CD14-positive monocyte (primary cell): ENCODE data around the gene CD1D. TPM values are rescaled to one million over a fixed set of nuclear protein-coding genes. Genes with fewer than 3 reads are reported as not detected.
A peak's percentile ranks its signal among the peaks of the same experiment; 100 is the strongest.

ENCODE experiments used
- DNase-seq, 3 donors: peaks; one replicate each; pipeline ENCODE4 v3.0.0-alpha.2; 2011 to 2022
- H2AFZ ChIP-seq: 2 replicates; pipeline ENCODE4 v1.6.0; 2012; ENCODE audit warnings: mild to moderate bottlenecking, low read depth, low read length, inconsistent platforms; ENCODE audit not compliant: insufficient read depth, poor library complexity, severe bottlenecking
- H3K27ac ChIP-seq, 2 donors: 1 replicate in 1 of 2; 2 replicates in 1 of 2; pipeline ENCODE4 v1.5.1; 2012 to 2013; ENCODE audit warnings: low read length in 2 of 2, control low read depth in 1 of 2, inconsistent platforms in 1 of 2, low read depth in 1 of 2, mild to moderate bottlenecking in 1 of 2
- H3K27me3 ChIP-seq, 2 donors: one replicate each; pipeline versions ENCODE4 v1.6.0 to v1.6.1; 2011 to 2013; ENCODE audit warnings: low read length in 2 of 2; ENCODE audit not compliant: control insufficient read depth in 2 of 2, insufficient read depth in 2 of 2
- H3K36me3 ChIP-seq, 2 donors: replicated peaks in 1 of 2; 1 replicate in 1 of 2; 2 replicates in 1 of 2; pipeline versions ENCODE4 v1.5.1 to v1.6.1; 2012 to 2013; ENCODE audit warnings: low read length in 2 of 2, control low read depth in 1 of 2, inconsistent platforms in 1 of 2, mild to moderate bottlenecking in 1 of 2; ENCODE audit not compliant: insufficient read depth in 2 of 2, control insufficient read depth in 1 of 2
- H3K4me1 ChIP-seq, 2 donors: 1 replicate in 1 of 2; 2 replicates in 1 of 2; pipeline versions ENCODE4 v1.5.1 to v1.6.1; 2012 to 2013; ENCODE audit warnings: low read length in 2 of 2, control low read depth in 1 of 2, inconsistent platforms in 1 of 2, mild to moderate bottlenecking in 1 of 2, moderate library complexity in 1 of 2; ENCODE audit not compliant: insufficient read depth in 2 of 2, control insufficient read depth in 1 of 2
- H3K4me2 ChIP-seq: replicated peaks from 2 replicates; pipeline ENCODE3; 2012; ENCODE audit warnings: low read length, moderate library complexity, mild to moderate bottlenecking; ENCODE audit not compliant: poor library complexity, severe bottlenecking; ENCODE audit errors: extremely low read depth
- H3K4me3 ChIP-seq, 3 experiments: fragments of 200-600 bp in 1 of 3; sonication (generic) in 1 of 3; replicated peaks in 1 of 3; 1 replicate in 2 of 3; 2 replicates in 1 of 3; pipeline ENCODE4 v1.5.1; 2011 to 2013; ENCODE audit warnings: low read length in 3 of 3, mild to moderate bottlenecking in 3 of 3, control low read depth in 2 of 3, low read depth in 2 of 3, inconsistent platforms in 1 of 3, moderate library complexity in 1 of 3
- H3K79me2 ChIP-seq: 2 replicates; pipeline ENCODE4 v1.6.0; 2012; ENCODE audit warnings: mild to moderate bottlenecking, control low read depth, inconsistent platforms, low read length, moderate library complexity; ENCODE audit not compliant: insufficient read depth
- H3K9ac ChIP-seq: 2 replicates; pipeline ENCODE4 v1.6.0; 2017; ENCODE audit warnings: low read length, mild to moderate bottlenecking; ENCODE audit not compliant: insufficient read depth, poor library complexity, severe bottlenecking
- H3K9me3 ChIP-seq, 2 donors: replicated peaks in 1 of 2; 1 replicate in 1 of 2; 2 replicates in 1 of 2; pipeline versions ENCODE4 v1.5.1 to v1.6.1; 2012 to 2013; ENCODE audit warnings: low read length in 2 of 2, control low read depth in 1 of 2; ENCODE audit not compliant: control insufficient read depth in 1 of 2, insufficient read depth in 1 of 2
- H4K20me1 ChIP-seq: 2 replicates; pipeline ENCODE4 v1.6.0; 2012; ENCODE audit warnings: mild to moderate bottlenecking, low read length, control low read depth, moderate library complexity; ENCODE audit not compliant: insufficient read depth
- H3K27ac Mint-ChIP-seq, 7 donors: one replicate each; pipeline ENCODE4 v1.8.0; 2020; ENCODE audit warnings: mild to moderate bottlenecking in 7 of 7, mixed read lengths in 7 of 7, moderate library complexity in 6 of 7, inconsistent platforms in 2 of 7
- H3K27me3 Mint-ChIP-seq, 3 donors: one replicate each; pipeline ENCODE4 v1.8.0; 2021 to 2022; ENCODE audit warnings: low read depth in 3 of 3, mild to moderate bottlenecking in 3 of 3, mixed read lengths in 3 of 3, moderate library complexity in 3 of 3, inconsistent platforms in 1 of 3
- H3K36me3 Mint-ChIP-seq, 2 donors: one replicate each; pipeline ENCODE4 v1.8.0; 2020; ENCODE audit warnings: mixed read lengths in 2 of 2, inconsistent platforms in 1 of 2, mild to moderate bottlenecking in 1 of 2
- H3K4me1 Mint-ChIP-seq: one replicate; pipeline ENCODE4 v1.8.0; 2020; ENCODE audit warnings: mild to moderate bottlenecking, mixed read lengths
- H3K4me3 Mint-ChIP-seq, 2 donors: one replicate each; pipeline ENCODE4 v1.8.0; 2020; ENCODE audit warnings: mild to moderate bottlenecking in 2 of 2, mixed read lengths in 2 of 2, moderate library complexity in 1 of 2
- H3K9me3 Mint-ChIP-seq, 7 donors: one replicate each; pipeline ENCODE4 v1.8.0; 2020 to 2022; ENCODE audit warnings: mixed read lengths in 7 of 7, mild to moderate bottlenecking in 6 of 7, moderate library complexity in 6 of 7, inconsistent platforms in 2 of 7
- WGBS: methylation state at CpG from one replicate; pipeline ENCODE4 v1.1.5; 2013; ENCODE audit warnings: missing lambda C conversion rate; ENCODE audit not compliant: insufficient coverage; 5-methylcytosine and 5-hydroxymethylcytosine counted together
- intact Hi-C, 2 donors: fragments of 100-400 bp; cut with micrococcal nuclease; formaldehyde crosslinking; loops; one replicate each; pipeline versions ENCODE4 v1.15.0 to v1.15.1; 2023
- polyA plus RNA-seq, 3 donors: library from polyadenylated mRNA; depleted of rRNA in 1 of 3; unstranded in 2 of 3; stranded (reverse) in 1 of 3; fragments of 300-500 nt in 2 of 3; fragments of >200 nt in 1 of 3; fragmentation: Illumina TruSeq in 2 of 3; gene quantifications; 1 replicate in 2 of 3; 2 replicates in 1 of 3; pipeline ENCODE4 v1.2.3, GENCODE V29; 2012 to 2021
- TF ChIP-seq, protein P1 (sequence below): fragments of 200-600 bp; IDR thresholded peaks from one replicate; pipeline ENCODE4 v1.8.0; 2022; ENCODE audit warnings: antibody characterized with exemption, mild to moderate bottlenecking

CD1D gene
- polyA plus RNA-seq, 3 donors: 121 to 144 (median 134) TPM

DNA sequence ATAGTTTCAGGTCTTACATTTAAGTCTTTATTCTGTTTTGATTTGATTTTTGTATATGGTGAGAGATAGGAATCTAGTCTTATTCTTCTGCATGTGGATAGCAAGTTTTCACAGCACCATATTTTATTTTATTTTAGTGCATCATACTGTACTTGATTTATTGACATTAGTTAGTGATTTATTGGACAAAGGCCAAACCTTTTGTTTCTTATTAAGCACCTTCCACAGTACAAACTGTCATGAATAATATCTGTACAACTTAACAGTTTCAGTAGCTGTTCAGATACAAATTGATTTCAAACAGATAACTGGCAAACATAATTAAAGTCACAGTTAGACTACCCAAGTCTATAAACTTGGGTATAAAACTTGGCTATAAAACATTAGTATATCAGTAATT lies 15.8 kb downstream of the CD1D start:
- Histone ChIP-seq H4K20me1 (no peaks in the 10 kb centered on the region), H2AFZ (no peak overlapping the region), H3K9me3 (peaks cover 5 to 6% of the 10 kb centered on the region in 2 donors), H3K4me2 (no peak overlapping the region), H3K4me3 (no peak overlapping the region), H3K36me3 (no peaks in the 10 kb centered on the region), H3K79me2 (no peaks in the 10 kb centered on the region), H3K27me3 (no peaks in the 10 kb centered on the region), H3K9ac (no peak overlapping the region), H3K4me1 (peaks cover 8 to 12% of the 10 kb centered on the region in 2 donors), H3K27ac (no peak overlapping the region)
- Mint-ChIP-seq H3K36me3 (no peaks in the 10 kb centered on the region), H3K27ac (no peak overlapping the region), H3K9me3 (peaks cover 5 to 14% (median 9%) of the 10 kb centered on the region in 7 donors), H3K4me3 (no peak overlapping the region), H3K4me1 (peaks cover 12% of the 10 kb centered on the region), H3K27me3 (peaks cover 0 to 13% (median 2%) of the 10 kb centered on the region in 3 donors)
- intact Hi-C loops: no loop called here
- no peak for DNase-seq
- TF ChIP-seq, protein P1, sequence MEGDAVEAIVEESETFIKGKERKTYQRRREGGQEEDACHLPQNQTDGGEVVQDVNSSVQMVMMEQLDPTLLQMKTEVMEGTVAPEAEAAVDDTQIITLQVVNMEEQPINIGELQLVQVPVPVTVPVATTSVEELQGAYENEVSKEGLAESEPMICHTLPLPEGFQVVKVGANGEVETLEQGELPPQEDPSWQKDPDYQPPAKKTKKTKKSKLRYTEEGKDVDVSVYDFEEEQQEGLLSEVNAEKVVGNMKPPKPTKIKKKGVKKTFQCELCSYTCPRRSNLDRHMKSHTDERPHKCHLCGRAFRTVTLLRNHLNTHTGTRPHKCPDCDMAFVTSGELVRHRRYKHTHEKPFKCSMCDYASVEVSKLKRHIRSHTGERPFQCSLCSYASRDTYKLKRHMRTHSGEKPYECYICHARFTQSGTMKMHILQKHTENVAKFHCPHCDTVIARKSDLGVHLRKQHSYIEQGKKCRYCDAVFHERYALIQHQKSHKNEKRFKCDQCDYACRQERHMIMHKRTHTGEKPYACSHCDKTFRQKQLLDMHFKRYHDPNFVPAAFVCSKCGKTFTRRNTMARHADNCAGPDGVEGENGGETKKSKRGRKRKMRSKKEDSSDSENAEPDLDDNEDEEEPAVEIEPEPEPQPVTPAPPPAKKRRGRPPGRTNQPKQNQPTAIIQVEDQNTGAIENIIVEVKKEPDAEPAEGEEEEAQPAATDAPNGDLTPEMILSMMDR: no peak

DNA sequence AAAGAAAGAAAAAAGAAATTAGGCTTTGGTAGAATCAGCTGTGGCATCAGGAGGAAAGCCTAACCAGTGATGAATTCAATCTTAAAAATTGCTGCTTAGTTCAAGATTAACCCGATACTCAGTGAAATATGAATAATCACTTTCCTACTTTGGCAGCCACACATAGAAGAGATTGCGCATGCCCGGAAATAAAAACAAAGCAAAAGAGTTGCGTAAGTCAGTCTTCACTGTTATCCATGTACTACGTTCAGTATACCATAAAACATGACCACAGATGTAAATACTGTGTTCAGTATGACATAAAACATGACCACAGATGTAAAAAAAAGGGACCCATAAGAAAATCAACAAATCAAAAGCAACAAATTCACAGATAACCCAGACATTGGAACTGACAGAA lies 19.2 kb downstream of the CD1D start:
- Histone ChIP-seq H3K9me3 (no peaks in the 10 kb centered on the region), H3K9ac (no peak overlapping the region), H3K4me3 (peak overlapping the region in 1 of 3 experiments; percentile 6), H3K36me3 (no peaks in the 10 kb centered on the region), H3K4me2 (peak overlapping the region; percentile 33), H3K27ac (no peak overlapping the region), H3K4me1 (peaks cover 11 to 23% of the 10 kb centered on the region in 2 donors), H3K27me3 (peaks cover 5 to 7% of the 10 kb centered on the region in 2 donors), H4K20me1 (no peaks in the 10 kb centered on the region), H2AFZ (no peak overlapping the region), H3K79me2 (no peaks in the 10 kb centered on the region)
- Mint-ChIP-seq H3K4me3 (no peak overlapping the region), H3K4me1 (peaks cover 24% of the 10 kb centered on the region), H3K27me3 (peaks cover 0 to 4% (median 4%) of the 10 kb centered on the region in 3 donors), H3K27ac (no peak overlapping the region), H3K9me3 (peaks cover 0 to 4% (median under 1%) of the 10 kb centered on the region in 7 donors), H3K36me3 (no peaks in the 10 kb centered on the region)
- intact Hi-C loops: loop anchor here in 1 of 2 donors (10.0 kb wide), 1 partner anchor 295 kb away; no protein-coding TSS in a partner anchor
- TF ChIP-seq, protein P1: no peak
- DNase-seq: peak; percentile 38 to 69 (median 62)
- no CpG with 5 or more reads among the region's 5 CpGs for WGBS
